Activated CD4-positive, alpha-beta T cell treated with anti-CD3 and anti-CD28 coated beads for 48 hours (primary cell): ENCODE data around the gene PGP.

ENCODE experiments used
- DNase-seq: peaks from one replicate; pipeline ENCODE4 v3.0.0-alpha.2; 2020

Gene PGP

DNA sequence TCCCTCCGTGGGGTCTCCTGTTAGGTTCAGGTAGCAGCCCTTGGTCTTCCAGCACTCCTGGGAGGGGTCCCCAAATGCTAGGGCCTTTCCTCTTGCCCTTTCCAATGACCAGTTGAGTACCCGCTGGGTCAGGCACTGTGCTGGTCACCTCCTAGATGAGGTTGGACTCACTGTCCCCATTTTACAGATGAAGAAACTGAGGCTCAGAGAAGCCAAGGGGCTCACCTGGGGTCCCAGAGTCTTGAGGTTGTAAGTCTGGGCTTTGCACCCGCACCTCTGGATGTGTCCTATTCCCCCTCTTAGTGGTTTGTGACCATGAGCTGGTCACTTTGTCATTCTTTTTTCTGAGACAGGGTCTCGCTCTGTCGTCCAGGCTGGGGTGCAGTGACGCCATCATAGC, 16.9 kb downstream of the PGP start:
- no peak for DNase-seq

DNA sequence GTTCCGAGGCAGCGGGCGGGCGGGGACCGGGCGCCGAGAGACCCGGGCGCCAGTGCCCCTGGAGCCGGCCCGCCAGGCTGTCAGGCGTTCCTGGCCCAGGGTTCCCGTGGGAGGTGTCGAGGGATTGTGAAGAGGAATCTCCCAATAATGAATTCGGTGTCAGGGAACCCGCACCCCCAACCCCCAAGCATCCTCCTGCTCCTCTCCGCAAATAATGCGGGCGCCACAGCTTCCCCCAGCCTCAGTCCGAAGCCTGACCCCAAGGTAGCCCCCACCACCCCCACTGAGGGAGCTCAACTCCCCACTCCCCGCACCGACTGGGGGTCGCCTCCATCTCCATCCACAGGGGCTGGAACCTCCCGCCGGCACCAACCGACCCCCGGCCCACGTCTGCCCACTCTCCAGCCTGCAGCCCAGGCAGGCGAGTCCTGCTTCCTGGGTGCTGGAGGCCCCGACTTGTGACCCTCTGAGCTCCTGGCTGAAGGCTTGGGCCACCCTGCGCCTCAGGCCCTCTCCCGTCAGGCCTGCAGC, 17.6 kb downstream of the PGP start:
- no peak for DNase-seq

DNA sequence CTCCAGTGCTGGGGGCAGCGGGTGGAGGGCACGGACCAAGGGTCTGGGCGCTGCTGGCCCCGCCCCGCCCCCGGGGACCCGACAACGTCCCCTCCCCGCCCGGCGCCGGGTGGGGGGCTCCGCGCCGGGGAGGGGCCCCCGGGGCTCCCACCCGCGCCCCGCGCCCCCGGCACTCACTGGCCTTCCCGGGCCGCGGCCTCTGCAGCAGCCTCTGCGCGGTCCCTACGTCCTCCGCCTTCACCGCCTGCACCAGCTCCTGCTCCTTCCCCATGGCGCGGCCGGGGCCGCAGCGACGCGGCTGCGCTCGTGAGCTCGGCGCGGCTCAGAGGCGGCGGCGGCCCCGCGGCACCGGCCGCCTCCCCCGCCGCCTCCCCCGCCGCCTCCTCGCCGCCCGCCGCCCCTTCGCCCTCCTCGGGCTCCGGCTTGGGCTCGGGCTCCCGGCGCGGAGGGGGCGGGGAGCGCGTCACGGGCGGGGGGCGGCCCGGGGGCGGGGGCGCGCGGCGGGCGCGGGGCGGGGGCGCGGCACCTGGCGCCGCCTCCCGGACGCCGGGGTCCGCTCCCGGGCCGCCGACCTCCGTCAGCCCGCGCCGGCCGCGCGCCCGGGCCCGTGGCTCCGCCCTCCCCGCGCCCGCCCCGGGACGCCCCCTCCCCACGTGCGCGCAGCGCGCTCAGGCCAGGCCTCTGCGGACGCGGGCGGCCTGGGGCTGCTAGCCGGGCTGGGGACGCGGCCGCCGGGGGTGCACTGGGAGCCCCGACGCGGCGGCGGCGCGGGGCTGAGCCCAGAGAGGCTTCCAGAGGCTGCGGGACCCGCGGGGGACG, 18.3 kb downstream of the PGP start, which contains the start of gene CASKIN1:
TSS of gene CASKIN1 (minus strand) at position 444 of the 819 bp plus-strand sequence. CDS start at position 271, 173 bp downstream.
- no peak for DNase-seq

DNA sequence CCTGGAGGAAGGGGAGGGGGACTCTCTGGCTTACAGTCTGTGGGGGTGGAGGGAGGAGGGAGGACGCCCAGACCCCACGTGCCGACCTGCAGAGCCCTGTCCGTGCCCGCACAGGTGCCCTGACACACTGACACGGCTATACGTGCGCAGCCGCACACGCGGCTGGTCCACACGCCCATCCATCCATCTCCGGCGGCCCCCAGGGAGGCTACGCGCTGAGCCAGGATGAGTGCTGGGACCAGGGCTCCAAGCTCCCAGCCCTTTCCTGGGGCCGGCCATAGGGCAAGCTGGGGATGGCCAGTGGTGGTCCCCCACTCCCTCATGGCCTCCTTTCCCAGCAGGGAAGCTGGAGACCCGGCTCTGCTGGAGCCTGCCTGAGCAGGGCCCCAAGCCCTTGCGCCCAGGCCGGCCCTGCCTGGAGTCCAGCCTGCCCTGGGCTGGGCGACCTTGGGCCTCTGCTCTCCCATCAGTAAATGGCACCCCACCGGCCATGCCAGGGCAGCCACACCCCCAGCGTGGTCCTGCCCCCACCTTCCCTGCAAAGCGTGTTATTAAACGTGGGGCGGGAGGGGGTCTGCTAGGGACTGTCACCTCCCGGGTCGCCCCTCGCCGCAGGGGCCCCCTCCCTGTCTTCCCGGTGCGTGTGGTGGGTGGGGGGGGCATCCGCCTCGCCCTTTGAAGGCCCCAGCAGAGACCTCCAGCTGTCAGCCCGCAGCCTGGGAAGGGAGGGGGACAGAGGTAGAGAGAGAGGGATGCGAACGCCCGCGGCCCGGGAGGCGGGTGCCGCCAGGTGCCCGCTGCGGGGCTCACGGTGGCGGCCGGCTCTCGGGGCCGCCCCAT, 19.1 kb downstream of the PGP start:
- DNase-seq: no peak

- peak; percentile 60 for DNase-seq
These were observed 19.8 kb downstream of the PGP start for GRCh38 chr16:2194852-2195321.

DNA sequence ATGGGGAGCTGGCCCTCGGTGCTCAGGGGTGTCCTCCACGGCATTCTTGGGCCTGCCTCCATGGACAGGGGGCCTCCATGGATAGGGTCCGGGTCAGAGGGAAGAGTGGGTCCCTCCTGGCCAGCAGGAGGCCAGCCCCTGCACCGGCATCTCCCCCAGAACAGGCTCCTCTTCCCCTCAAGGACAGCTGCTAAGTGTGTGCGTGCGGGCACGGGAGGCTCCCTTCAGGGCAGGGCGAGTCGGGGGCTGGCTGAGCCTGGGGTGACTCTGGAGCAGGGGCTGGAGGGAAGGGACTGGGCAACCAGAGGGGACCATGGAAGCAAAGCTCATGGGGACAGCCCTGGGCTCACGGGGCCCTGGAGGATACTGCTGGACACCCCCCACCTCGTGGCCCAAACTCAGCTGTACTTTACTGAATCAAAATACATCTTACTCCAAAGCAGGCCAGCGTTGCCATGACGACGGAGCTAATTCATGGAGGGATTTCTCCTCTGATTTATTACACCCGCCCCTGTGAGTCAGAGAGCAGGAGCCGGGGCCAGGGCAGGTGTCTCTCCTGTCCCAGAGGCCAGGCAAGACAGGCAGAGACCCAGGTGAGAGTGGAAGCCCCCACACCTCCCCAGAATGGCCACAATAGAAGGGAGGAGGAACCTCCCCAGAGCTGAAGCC, 20.3 kb downstream of the PGP start:
- DNase-seq: peak; percentile 60

DNA sequence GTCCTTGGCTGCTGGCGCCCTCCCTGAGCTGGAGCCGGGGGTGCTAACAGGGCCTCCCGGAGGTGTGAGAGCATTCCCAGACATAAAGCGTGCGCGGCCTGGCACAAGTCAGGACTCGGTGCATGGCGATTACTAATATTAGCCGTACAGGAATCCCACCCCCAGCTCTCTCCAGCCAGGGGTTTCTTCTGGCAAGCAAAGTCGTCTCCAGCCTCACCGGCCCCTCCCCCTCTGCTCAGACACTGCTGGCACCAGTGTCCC, 23.3 kb downstream of the PGP start:
- DNase-seq: no peak

GRCh38 chr16:2190659-2191445, 23.8 kb downstream of the PGP start:
- no peak for DNase-seq

DNA sequence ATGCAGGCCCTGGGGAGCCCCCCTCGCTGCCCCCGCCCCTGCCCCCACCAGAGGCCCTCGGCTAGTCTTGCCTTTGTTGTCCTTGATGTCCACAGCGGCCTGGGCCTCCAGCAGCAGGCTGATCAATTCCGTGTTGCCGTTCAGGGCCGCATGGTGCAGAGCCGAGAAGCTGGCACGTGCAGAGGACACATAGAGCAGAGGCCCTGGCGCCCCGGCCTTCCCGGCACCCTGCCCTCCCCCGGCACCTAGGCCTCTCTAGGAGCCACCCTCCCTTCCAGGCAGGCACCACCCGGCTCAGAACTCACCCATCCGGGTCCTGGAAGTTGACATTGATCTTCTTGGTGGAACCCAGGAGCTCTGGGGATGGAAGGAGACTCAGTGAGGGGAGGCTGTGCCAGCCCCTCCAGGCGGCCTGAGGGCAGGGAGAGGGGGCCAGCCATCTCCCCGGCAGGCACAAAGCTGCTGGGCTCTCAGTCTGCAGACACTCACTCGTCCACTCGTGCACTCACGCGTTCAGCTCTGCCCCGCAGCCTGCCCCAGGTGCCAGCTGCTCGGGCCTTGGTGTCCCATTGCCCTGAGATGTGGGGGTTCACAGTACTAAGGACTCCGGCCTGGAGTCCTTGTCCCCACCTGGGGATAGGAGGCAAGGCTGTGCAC, 24.5 kb downstream of the PGP start:
- no peak for DNase-seq

DNA sequence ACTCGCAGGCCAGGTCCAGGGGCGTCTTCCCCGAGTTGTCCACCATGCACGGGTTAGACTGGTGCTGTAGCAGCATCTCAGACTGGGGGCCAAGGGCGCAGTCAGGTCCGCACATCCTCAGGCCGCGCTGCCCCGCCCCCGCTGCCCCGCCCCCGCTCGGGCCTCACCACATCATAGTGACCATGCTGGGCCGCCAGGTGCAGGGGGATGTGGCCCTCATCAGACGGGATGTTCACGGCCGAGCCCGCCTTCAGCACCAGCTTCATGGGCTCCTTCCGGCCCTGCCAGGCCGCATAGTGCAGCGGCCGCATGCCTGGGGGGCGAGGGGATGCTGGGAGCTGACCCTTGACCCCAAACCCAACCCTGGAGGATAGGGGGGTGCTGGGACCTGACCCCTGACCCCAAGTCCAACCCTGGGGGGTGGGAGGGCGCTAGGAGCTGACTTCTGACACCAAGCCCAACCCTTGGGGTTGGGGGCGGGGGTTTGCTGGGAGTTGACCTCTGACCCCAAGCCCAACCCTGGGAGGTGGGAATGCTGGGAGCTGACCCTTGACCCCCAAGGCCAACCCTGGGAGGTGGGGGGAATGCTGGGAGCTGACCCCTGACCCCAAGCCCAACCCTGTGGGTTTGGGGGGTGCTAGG, 25.3 kb downstream of the PGP start:
- no peak for DNase-seq

DNA sequence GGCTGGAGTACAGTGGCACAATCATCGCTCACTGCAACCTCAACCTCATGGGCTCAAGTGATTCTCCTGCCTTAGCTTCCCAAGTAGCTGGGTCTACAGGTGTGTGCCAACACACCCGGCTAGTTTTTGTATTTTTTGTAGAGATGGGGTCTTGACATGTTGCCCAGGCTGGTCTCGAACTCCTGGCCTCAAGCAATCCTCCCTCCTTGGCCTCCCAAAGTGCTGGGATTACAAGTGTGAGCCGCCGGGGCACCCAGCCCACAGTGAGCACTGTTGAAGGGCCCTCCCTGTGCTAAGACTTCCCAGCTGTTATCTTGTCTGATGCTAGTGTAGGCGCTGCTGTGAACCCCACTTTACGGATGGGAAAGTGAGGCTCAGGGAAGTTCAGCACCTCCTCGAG, 26.2 kb downstream of the PGP start:
- no peak for DNase-seq

GRCh38 chr16:2187212-2187611, 27.4 kb downstream of the PGP start:
- DNase-seq: no peak

DNA sequence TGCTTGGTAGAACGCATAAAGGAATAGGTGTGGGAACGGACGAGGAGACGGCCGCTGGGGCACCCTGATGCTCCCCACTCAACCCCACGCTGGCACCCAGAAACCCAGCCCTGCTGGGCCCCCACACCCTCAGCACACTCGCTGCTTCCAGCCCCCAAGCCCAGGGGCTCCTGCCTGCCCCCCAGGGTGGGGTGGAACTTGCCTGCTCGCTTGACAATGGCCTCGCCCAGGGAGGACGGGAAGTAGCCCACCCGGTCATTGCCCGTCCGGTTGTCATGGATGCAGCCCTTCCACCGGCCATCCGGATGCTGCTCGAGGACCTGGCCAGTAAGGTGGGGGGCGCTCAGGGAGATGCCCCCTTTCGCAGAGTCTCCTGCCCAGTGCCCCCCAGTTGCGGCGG, 28.1 kb downstream of the PGP start:
- no peak for DNase-seq

DNA sequence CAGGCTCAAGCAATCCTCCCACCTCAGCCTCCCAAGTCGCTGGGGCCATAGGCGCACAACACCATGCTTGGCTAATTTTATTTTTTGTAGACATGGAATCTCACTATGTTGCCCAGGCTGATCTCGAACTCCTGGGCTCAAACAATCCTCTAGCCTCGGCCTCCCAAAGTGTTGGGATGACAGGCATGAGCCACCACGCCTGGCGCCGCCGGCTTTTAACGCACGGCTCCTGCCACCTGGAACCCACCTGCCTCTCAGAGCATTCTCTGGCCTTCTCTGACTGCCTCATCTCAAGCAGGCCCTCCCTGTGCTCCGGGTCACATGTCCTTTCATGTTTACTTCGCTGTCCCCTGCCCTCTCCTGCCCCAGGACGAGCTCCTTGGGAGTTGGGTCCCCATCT, 28.6 kb downstream of the PGP start:
- no peak for DNase-seq

DNA sequence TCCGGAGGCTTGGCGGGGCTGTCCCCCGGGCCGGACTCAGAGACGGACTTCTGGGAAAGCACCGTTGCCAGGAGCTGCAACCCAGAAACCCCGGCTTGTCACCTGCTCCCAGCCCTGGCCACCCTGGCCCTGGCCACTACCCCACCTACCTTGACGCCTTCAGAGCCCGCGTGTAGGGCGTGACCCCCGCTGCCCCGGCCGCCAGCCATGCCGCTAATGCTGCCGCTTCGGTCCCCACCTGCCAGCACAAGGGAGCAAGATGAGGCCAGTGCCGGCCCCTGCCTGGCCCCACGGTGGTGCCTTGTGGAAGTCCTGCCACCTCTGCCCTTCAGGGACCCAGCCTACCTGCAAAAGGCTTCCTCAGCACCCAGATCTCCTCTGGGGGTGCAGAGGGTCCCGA, 29.7 kb downstream of the PGP start:
- DNase-seq: no peak

- DNase-seq: no peak
These were observed 30.3 kb downstream of the PGP start for GRCh38 chr16:2184346-2184745.

DNA sequence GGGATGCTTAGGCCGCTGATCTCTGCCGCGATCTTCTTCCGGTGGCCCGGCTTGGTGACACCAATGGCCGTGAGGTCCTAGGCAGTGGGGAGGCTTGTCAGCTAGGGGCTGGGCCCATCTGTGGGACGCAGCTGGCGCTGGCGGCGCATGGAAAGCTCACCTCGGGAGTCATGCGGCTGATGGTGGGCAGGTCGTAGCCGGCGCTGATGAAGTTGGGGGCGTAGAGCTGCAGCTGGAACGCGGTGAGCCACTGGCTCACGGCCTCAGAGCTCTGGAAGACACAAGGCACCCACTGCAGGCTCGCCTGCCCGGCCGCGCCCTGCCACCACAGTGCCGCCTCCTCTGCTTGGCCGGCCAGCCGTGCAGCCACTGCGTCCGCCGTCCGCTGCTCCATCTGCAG, 31.0 kb downstream of the PGP start:
- DNase-seq: no peak

GRCh38 chr16:2181952-2182351, 32.7 kb downstream of the PGP start:
- no peak for DNase-seq

GRCh38 chr16:2180962-2181923, 33.4 kb downstream of the PGP start:
- no peak for DNase-seq

GRCh38 chr16:2180461-2180860, 34.2 kb downstream of the PGP start:
- DNase-seq: no peak
